HepG2 (cell line): Measurements from ENCODE around the gene HPCAL1. TPM values are rescaled to one million over a fixed set of nuclear protein-coding genes. Genes with fewer than 3 reads are reported as not detected.

Experiments used
- ARID2 ChIP-seq: sonication (generic); formaldehyde crosslinking; IDR thresholded peaks from 2 replicates; pipeline ENCODE4 v1.8.1; 2022; ENCODE audit warnings: mild to moderate bottlenecking, missing genetic modification reagents, borderline replicate concordance
- BORCS8-MEF2B ChIP-seq: sonication (generic); formaldehyde crosslinking; IDR thresholded peaks from 2 replicates; pipeline ENCODE4 v1.8.0; 2022; ENCODE audit warnings: mild to moderate bottlenecking, missing genetic modification reagents
- ELF3 ChIP-seq: IDR thresholded peaks from 2 replicates; pipeline ENCODE4 v1.6.1; 2016; ENCODE audit warnings: missing genetic modification reagents, missing compliant biosample characterization
- IRF1 ChIP-seq: sonication (generic); formaldehyde crosslinking; IDR thresholded peaks from 2 replicates; pipeline ENCODE4 v1.4.0; 2020; ENCODE audit warnings: low read depth, mild to moderate bottlenecking, missing genetic modification reagents
- MEIS2 ChIP-seq: sonication (generic); formaldehyde crosslinking; IDR thresholded peaks from 2 replicates; pipeline ENCODE4 v1.9.0; 2021; ENCODE audit warnings: mild to moderate bottlenecking, missing genetic modification reagents
- MLLT10 ChIP-seq: sonication (generic); formaldehyde crosslinking; IDR thresholded peaks from 2 replicates; pipeline ENCODE4 v1.4.0; 2020; ENCODE audit warnings: missing genetic modification reagents
- NR3C1 ChIP-seq: sonication (generic); formaldehyde crosslinking; IDR thresholded peaks from 2 replicates; pipeline ENCODE4 v1.4.0; 2020; ENCODE audit warnings: missing genetic modification reagents
- PCBP1 ChIP-seq: fragments of 200-400 bp; formaldehyde crosslinking; IDR thresholded peaks from 2 replicates; pipeline ENCODE4 v1.6.1; 2017; ENCODE audit warnings: mild to moderate bottlenecking, low read depth, low read length, borderline replicate concordance
- PHB2 ChIP-seq: fragments of 450-650 bp; IDR thresholded peaks from 2 replicates; pipeline ENCODE4 v1.6.1; 2018; ENCODE audit not compliant: partially characterized antibody
- POLR2AphosphoS2 ChIP-seq: IDR thresholded peaks from 2 replicates; pipeline ENCODE4 v1.6.1; 2011; ENCODE audit warnings: low read depth, low read length, improper control_type of control experiment
- SIX1 ChIP-seq: sonication (generic); formaldehyde crosslinking; IDR thresholded peaks from 2 replicates; pipeline ENCODE4 v1.4.0; 2020; ENCODE audit warnings: missing genetic modification reagents, borderline replicate concordance
- SIX4 ChIP-seq: sonication (generic); formaldehyde crosslinking; IDR thresholded peaks from 2 replicates; pipeline ENCODE4 v1.4.0; 2020; ENCODE audit warnings: missing genetic modification reagents
- SNAPC5 ChIP-seq: sonication (generic); formaldehyde crosslinking; IDR thresholded peaks from 2 replicates; pipeline ENCODE4 v1.8.1; 2023; ENCODE audit warnings: mild to moderate bottlenecking, missing genetic modification reagents, borderline replicate concordance
- SP140L ChIP-seq: sonication (generic); formaldehyde crosslinking; IDR thresholded peaks from 2 replicates; pipeline ENCODE4 v1.4.0; 2020; ENCODE audit warnings: missing genetic modification reagents, borderline replicate concordance
- ZBTB1 ChIP-seq: sonication (generic); formaldehyde crosslinking; IDR thresholded peaks from 2 replicates; pipeline ENCODE4 v1.4.0; 2020; ENCODE audit warnings: missing genetic modification reagents, borderline replicate concordance
- ZBTB38 ChIP-seq: sonication (generic); formaldehyde crosslinking; IDR thresholded peaks from 2 replicates; pipeline ENCODE4 v1.5.1; 2020; ENCODE audit warnings: mild to moderate bottlenecking, missing genetic modification reagents
- ZNF10 ChIP-seq: sonication (generic); formaldehyde crosslinking; IDR thresholded peaks from 2 replicates; pipeline ENCODE4 v1.4.0; 2020; ENCODE audit warnings: mild to moderate bottlenecking, low read depth, missing genetic modification reagents, borderline replicate concordance
- ZNF329 ChIP-seq: sonication (generic); formaldehyde crosslinking; IDR thresholded peaks from 2 replicates; pipeline ENCODE4 v1.9.0; 2021; ENCODE audit warnings: low read depth, mild to moderate bottlenecking, missing genetic modification reagents
- ZNF430 ChIP-seq: sonication (generic); formaldehyde crosslinking; IDR thresholded peaks from 2 replicates; pipeline ENCODE4 v1.9.0; 2021; ENCODE audit warnings: mild to moderate bottlenecking, missing genetic modification reagents
- ZNF468 ChIP-seq: sonication (generic); formaldehyde crosslinking; IDR thresholded peaks from 2 replicates; pipeline ENCODE4 v1.8.0; 2022; ENCODE audit warnings: mild to moderate bottlenecking, moderate library complexity, missing genetic modification reagents
- ZNF512B ChIP-seq: sonication (generic); formaldehyde crosslinking; IDR thresholded peaks from 2 replicates; pipeline ENCODE4 v1.5.1; 2020; ENCODE audit warnings: missing genetic modification reagents, mild to moderate bottlenecking, borderline replicate concordance
- ZNF768 ChIP-seq: sonication (generic); formaldehyde crosslinking; IDR thresholded peaks from 2 replicates; pipeline ENCODE4 v1.4.0; 2020; ENCODE audit warnings: missing genetic modification reagents
- polyA plus RNA-seq, 8 experiments: library from polyadenylated mRNA; depleted of rRNA in 3 of 8; stranded (reverse) in 7 of 8; unstranded in 1 of 8; fragments of >200 nt; fragmentation: Illumina TruSeq in 4 of 8; extraction: Trizol in 4 of 8; gene quantifications; 2 replicates each; pipeline versions ENCODE4 v1.2.1 to v1.2.3, GENCODE V29; 2011 to 2016; ENCODE audit warnings: low read depth in 4 of 8, missing spikeins in 1 of 8, mixed read lengths in 1 of 8; ENCODE audit not compliant: insufficient read depth in 1 of 8
- total RNA-seq, 5 experiments: library from RNA; depleted of rRNA; stranded (reverse); fragments of >200 nt; fragmentation: Illumina TruSeq; extraction: Trizol; gene quantifications; 2 replicates each; pipeline ENCODE4 v1.2.3, GENCODE V29; 2016; ENCODE audit warnings: low read depth in 1 of 5
- TF ChIP-seq, protein P1 (sequence below): sonication (generic); formaldehyde crosslinking; IDR thresholded peaks from 2 replicates; pipeline ENCODE4 v1.5.0; 2020; ENCODE audit warnings: missing genetic modification reagents
- TF ChIP-seq, protein P2 (sequence below): IDR thresholded peaks from 2 replicates; pipeline ENCODE4 v1.6.1; 2016; ENCODE audit warnings: low read depth
- TF ChIP-seq, protein P3 (sequence below): sonication (generic); formaldehyde crosslinking; conservative IDR thresholded peaks from 2 replicates; pipeline ENCODE4 v1.4.0; 2020; ENCODE audit warnings: missing genetic modification reagents

The HPCAL1 gene
- total and polyA plus RNA-seq, 2 of the 13 experiments (the other 11 are each of a cell fraction or from before 2014, with no cell fraction given) = 29.5 to 29.9 TPM

DNA sequence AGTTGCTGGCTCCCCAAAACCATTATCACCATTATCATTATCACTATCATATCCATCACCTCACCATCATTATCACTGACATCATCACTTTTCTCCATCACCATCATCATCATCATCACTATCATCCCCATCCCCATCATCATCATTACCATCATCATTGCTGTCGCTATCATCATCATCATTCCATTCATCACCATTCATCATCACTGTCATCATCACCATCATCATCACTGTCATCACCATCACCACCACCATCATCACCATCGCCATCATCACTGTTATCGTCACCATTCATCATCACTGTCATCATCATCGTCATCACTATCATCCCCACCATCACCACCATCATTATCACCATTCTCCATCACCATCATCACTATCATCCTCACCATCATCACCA, 9.0 kb downstream of the HPCAL1 start (continued):
- TF ChIP-seq NR3C1 (CRISPR knock-in tag) (no peak), SIX4 (no peak), ZNF329 (no peak), ZBTB1 (no peak), ARID2 (no peak), IRF1 (no peak), BORCS8-MEF2B (CRISPR knock-in tag) (no peak), ZNF10 (CRISPR knock-in tag) (no peak), POLR2AphosphoS2 (no peak), MEIS2 (CRISPR knock-in tag) (no peak), SNAPC5 (CRISPR knock-in tag) (no peak), ZNF768 (no peak), ZNF430 (CRISPR knock-in tag) (no peak), PCBP1 (no peak), ZNF468 (CRISPR knock-in tag) (no peak), SP140L (no peak), MLLT10 (CRISPR knock-in tag) (no peak), ZNF512B (no peak), ZBTB38 (CRISPR knock-in tag) (no peak), PHB2 (peak; percentile 98), ELF3 (CRISPR knock-in tag) (no peak), SIX1 (CRISPR knock-in tag) (no peak)
- TF ChIP-seq, protein P1, sequence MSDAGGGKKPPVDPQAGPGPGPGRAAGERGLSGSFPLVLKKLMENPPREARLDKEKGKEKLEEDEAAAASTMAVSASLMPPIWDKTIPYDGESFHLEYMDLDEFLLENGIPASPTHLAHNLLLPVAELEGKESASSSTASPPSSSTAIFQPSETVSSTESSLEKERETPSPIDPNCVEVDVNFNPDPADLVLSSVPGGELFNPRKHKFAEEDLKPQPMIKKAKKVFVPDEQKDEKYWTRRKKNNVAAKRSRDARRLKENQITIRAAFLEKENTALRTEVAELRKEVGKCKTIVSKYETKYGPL = no peak
- TF ChIP-seq, protein P2, sequence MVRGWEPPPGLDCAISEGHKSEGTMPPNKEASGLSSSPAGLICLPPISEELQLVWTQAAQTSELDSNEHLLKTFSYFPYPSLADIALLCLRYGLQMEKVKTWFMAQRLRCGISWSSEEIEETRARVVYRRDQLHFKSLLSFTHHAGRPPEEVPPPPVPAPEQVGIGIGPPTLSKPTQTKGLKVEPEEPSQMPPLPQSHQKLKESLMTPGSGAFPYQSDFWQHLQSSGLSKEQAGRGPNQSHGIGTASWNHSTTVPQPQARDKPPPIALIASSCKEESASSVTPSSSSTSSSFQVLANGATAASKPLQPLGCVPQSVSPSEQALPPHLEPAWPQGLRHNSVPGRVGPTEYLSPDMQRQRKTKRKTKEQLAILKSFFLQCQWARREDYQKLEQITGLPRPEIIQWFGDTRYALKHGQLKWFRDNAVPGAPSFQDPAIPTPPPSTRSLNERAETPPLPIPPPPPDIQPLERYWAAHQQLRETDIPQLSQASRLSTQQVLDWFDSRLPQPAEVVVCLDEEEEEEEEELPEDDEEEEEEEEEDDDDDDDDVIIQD (CRISPR knock-in tag) = no peak
- TF ChIP-seq, protein P3, sequence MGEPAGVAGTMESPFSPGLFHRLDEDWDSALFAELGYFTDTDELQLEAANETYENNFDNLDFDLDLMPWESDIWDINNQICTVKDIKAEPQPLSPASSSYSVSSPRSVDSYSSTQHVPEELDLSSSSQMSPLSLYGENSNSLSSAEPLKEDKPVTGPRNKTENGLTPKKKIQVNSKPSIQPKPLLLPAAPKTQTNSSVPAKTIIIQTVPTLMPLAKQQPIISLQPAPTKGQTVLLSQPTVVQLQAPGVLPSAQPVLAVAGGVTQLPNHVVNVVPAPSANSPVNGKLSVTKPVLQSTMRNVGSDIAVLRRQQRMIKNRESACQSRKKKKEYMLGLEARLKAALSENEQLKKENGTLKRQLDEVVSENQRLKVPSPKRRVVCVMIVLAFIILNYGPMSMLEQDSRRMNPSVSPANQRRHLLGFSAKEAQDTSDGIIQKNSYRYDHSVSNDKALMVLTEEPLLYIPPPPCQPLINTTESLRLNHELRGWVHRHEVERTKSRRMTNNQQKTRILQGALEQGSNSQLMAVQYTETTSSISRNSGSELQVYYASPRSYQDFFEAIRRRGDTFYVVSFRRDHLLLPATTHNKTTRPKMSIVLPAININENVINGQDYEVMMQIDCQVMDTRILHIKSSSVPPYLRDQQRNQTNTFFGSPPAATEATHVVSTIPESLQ (CRISPR knock-in tag) = no peak
